Rectal smooth muscle tissue (tissue), 1 donor: ENCODE measurements around the gene TCAIM.

ENCODE experiments used
- H3K27ac ChIP-seq: one replicate; pipeline ENCODE4 v1.7.0; 2013; ENCODE audit warnings: low read depth, low read length, inconsistent platforms
- H3K27me3 ChIP-seq: one replicate; pipeline ENCODE4 v1.7.0; 2013; ENCODE audit warnings: low read length; ENCODE audit not compliant: control insufficient read depth, insufficient read depth
- H3K36me3 ChIP-seq: one replicate; pipeline ENCODE4 v1.7.0; 2013; ENCODE audit warnings: low read length; ENCODE audit not compliant: control insufficient read depth, insufficient read depth
- H3K4me1 ChIP-seq: one replicate; pipeline ENCODE4 v1.7.0; 2013; ENCODE audit warnings: low read length; ENCODE audit not compliant: control insufficient read depth, insufficient read depth
- H3K4me3 ChIP-seq: one replicate; pipeline ENCODE4 v1.7.0; 2013; ENCODE audit warnings: low read length
- H3K9ac ChIP-seq: one replicate; pipeline ENCODE4 v1.7.0; 2013; ENCODE audit warnings: low read length

TCAIM gene

DNA sequence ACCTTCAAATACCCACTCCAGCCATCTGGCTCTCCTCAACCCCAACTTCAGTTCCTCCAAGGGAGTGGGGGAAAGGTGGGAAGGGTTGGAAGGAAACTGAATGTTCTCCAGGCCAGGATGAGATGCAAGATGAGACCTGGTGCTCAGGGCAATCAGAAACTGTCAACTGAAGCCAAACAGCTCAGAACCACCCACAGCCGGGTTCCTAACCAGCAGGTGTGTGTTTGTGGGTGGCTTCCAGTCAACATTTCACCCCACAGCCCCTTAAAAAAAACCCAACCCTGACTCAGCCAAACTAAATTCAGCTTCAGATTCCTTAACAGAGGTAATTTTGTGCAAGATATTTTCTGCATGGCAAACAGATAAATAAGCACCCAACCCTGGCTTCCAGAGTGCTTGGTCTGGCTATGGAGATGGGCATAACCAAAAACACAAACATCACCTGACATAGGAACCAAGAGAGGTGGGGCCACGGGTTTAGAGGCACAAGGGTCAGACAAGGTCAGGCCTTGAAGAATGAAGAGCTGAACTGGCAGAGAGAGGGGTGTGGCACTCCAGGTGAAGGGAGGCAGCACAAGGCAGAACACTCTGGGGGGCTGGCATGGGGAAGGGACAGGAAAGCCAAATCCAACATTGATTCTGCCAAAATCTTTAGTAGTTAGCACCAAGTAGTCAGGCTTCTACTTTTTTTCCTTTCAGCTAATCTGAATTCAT lies 104.2 kb downstream of the TCAIM start:
- H3K27me3 ChIP-seq = no peaks in the 10 kb centered on the region
- H3K4me3 ChIP-seq = no peak overlapping the region
- peaks cover 10% of the 10 kb centered on the region for H3K36me3 ChIP-seq
- H3K27ac ChIP-seq = no peak overlapping the region
- H3K4me1 ChIP-seq = peaks cover 12% of the 10 kb centered on the region
- H3K9ac ChIP-seq = no peak overlapping the region

DNA sequence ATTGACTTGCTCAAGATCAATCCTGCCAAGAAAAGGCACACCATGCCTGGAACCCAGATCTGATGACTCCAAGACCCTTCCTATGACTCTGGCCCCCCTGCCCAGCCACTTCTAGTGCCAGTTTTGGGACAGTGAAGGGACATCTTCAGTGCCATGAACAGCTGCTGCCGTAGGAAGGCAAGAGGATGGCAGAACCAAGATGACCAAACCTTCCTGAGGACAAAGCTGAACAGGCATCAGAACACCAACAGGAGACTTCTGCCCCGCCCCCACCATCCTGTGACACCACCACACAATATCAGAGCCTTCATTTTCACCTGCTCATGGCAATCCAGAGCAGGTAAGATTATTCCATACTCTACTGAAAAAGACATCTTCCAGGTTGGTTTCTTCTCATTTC lies 105.9 kb downstream of the TCAIM start:
- H3K27ac ChIP-seq = no peak overlapping the region
- no peak overlapping the region for H3K9ac ChIP-seq
- no peak overlapping the region for H3K4me3 ChIP-seq
- H3K36me3 ChIP-seq = peaks cover 26% of the 10 kb centered on the region
- peaks cover 8% of the 10 kb centered on the region for H3K4me1 ChIP-seq
- no peaks in the 10 kb centered on the region for H3K27me3 ChIP-seq

DNA sequence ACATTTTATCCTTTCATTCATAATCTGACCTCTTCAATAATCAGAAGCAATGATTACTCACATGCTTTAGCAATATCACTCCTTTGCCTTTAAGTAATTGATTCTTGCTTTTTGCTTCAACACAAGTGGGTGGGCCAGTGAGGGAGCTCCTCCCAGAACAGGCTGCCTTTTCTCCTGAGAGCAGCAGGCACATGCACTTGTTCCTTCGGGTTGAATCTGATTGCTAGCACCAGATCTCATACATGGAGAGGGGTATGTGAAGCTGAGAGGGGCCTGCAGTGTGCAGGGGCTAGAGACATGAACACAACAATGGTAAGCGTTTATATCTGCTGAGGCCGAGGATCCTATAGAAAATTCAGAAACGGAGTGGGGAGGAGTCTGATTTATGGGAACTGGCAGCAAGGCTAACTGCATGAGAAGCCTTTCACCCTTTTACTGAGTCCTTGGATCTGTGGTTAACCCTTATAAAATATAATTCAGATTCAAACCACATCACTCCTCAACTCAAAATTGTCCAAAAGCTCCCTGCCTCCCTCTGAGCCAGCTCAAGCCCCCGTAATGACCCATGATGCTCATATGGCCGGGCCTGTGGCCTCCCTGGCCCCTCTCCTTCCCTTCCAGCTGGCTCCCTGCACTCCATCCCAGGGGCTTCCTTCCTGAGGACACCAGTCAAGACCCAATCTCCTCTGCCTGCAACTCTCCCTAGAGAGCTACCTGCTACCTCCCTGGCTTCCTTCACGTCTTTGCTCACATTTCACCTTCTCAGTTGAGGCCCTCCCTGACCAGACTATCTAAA lies 106.5 kb downstream of the TCAIM start:
- Histone ChIP-seq H3K36me3 (peaks cover 32% of the 10 kb centered on the region), H3K4me1 (peaks cover 3% of the 10 kb centered on the region), H3K27ac (no peak overlapping the region), H3K4me3 (no peak overlapping the region), H3K9ac (no peak overlapping the region), H3K27me3 (no peaks in the 10 kb centered on the region)

DNA sequence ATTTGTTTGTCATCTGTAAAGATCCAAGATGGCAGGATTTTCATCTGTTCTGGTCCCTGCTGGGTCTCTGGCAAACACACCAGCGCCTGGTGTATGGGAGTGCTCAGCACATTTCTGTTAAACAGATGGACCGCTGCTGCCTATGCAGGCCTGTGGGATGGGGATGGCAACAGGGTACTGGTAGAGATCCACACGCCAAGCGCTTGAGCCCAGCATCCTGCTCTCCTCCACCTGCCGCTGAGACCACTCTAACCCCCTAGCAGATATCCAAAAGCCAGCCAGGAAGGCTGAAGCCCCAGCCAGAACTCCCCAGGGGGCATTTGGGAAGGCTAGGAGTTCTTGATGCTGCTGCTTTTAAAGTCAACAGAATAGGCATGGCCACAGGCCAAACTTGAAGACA lies 107.2 kb downstream of the TCAIM start:
- H3K27ac ChIP-seq = no peak overlapping the region
- H3K36me3 ChIP-seq = peaks cover 38% of the 10 kb centered on the region
- H3K4me3 ChIP-seq = no peak overlapping the region
- no peaks in the 10 kb centered on the region for H3K4me1 ChIP-seq
- H3K27me3 ChIP-seq = no peaks in the 10 kb centered on the region
- H3K9ac ChIP-seq = no peak overlapping the region

DNA sequence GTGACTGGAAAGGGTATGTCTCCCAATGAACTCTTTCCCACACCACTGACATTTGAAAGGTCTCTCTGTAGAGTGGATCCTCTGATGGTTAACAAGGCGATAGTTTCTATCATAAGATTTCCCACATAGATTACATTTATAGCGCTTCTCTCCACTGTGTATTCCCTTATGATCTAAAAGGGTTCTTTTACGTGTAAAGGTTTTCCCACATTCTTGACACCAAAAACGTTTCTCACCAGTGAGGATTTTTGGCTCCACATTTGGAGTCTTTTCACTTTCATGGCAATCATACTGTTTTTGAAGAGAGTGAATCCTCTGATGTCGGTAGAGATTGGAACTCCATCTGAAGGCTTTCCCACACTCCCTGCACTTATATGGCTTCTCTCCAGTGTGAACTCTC lies 108.4 kb downstream of the TCAIM start:
- no peak overlapping the region for H3K9ac ChIP-seq
- H3K27ac ChIP-seq = no peak overlapping the region
- peaks cover 44% of the 10 kb centered on the region for H3K36me3 ChIP-seq
- no peaks in the 10 kb centered on the region for H3K4me1 ChIP-seq
- H3K27me3 ChIP-seq = no peaks in the 10 kb centered on the region
- no peak overlapping the region for H3K4me3 ChIP-seq

DNA sequence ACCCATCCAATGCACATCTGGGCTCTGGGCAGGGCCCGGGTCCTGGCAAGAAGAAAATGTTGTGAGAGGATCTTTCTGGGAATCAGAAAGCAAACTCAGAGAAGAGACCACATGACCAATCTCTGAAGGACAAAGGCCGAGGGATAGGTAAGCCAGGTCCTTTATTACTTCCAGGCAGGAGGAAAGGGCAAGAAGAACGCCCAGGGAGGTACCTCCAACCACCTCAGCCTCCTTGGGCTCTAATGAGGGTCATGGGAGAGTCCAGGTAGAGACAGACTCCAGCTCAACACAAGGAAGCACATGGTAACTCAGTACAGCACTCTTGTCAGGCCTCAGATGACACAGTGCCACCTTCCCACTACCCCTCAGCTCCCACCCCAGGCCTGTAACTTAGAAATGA lies 112.9 kb downstream of the TCAIM start:
- no peak overlapping the region for H3K27ac ChIP-seq
- H3K9ac ChIP-seq = no peak overlapping the region
- H3K27me3 ChIP-seq = no peaks in the 10 kb centered on the region
- peaks cover 57% of the 10 kb centered on the region for H3K36me3 ChIP-seq
- no peaks in the 10 kb centered on the region for H3K4me1 ChIP-seq
- no peak overlapping the region for H3K4me3 ChIP-seq

DNA sequence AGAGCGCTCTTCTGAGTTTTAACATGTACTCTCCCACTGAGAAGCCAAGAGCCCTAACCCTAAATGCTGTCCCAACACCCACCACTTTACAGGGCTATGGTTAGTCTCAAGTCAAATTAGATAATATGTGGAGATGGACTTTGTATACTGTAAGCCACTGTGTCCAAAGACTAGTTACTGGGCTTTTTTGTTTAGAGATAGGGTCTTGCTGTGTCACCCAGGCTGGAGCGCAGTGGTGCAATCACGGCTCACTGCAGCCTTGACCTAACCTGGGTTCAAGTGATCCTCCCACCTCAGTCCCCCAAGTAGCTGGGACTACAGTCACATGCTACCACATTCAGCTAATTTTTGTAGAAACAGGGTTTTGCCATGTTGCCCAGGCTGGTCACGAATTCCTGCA lies 115.7 kb downstream of the TCAIM start:
- H3K9ac ChIP-seq = no peak overlapping the region

DNA sequence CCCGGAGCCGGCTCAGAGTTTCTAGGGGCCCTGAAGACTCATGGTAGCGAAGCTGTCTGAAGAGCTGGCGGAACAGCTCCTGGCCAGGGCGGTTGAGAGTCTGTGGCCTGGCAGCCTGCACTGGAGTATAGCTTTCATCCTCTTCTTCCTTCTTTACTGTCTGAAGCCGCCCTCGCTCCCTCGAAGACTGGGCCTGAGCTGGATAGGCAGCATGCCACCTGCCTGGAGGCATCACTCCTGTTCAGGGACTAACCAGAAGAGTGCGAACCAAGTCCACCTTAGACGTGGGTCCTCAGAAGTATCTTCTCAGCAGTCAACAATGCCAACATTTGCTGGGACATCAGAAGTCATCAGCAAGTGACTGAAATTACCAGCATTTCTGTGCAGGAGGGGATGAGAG lies 116.8 kb downstream of the TCAIM start:
- Histone ChIP-seq H3K36me3 (peaks cover 29% of the 10 kb centered on the region), H3K27ac (no peak overlapping the region), H3K9ac (no peak overlapping the region), H3K27me3 (no peaks in the 10 kb centered on the region), H3K4me3 (no peak overlapping the region), H3K4me1 (no peaks in the 10 kb centered on the region)

More for the DNA sequence above, 115.7 kb downstream of the TCAIM start:
- no peaks in the 10 kb centered on the region for H3K4me1 ChIP-seq
- H3K4me3 ChIP-seq = no peak overlapping the region
- H3K27me3 ChIP-seq = no peaks in the 10 kb centered on the region
- H3K36me3 ChIP-seq = peaks cover 39% of the 10 kb centered on the region
- no peak overlapping the region for H3K27ac ChIP-seq
